Stimulated activated CD8-positive, alpha-beta memory T cell treated with anti-CD3 and anti-CD28 coated beads, Interleukin-15, amount 100 ng/mL, for 4 hours (primary cell): ENCODE results near the gene CARD19.

Experiments
- DNase-seq, 2 donors: peaks; one replicate each; pipeline ENCODE4 v3.0.0-alpha.2; 2020; ENCODE audit warnings: low read depth in 2 of 2

Gene CARD19

GRCh38 chr9:93131599-93132286 lies 35.7 kb downstream of the CARD19 start:
- DNase-seq, result no peak

- no peak for DNase-seq
These were observed 36.4 kb downstream of the CARD19 start for GRCh38 chr9:93132287-93132927.

GRCh38 chr9:93132946-93133680 lies 37.1 kb downstream of the CARD19 start:
- DNase-seq, result peak; percentile 38 to 41

GRCh38 chr9:93133681-93134014 lies 37.6 kb downstream of the CARD19 start:
- peak in 1 of 2 donors; percentile 13 for DNase-seq

- DNase-seq, result peak; percentile 81 to 86
These were observed 38.2 kb downstream of the CARD19 start, which contains the start of gene NINJ1 for GRCh38 chr9:93134015-93134739. Gene NINJ1, minus strand, starts transcription at chr9:93134251. Its CDS starts 34 bp downstream, at chr9:93134217.

GRCh38 chr9:93134740-93135444 lies 38.9 kb downstream of the CARD19 start:
- no peak for DNase-seq

GRCh38 chr9:93136011-93136440 lies 40.0 kb downstream of the CARD19 start:
- DNase-seq, result no peak

- no peak for DNase-seq
These were observed 41.3 kb downstream of the CARD19 start for GRCh38 chr9:93137362-93137761.

- DNase-seq, result no peak
These were observed 42.3 kb downstream of the CARD19 start for GRCh38 chr9:93138171-93138764.

- DNase-seq, result no peak
These were observed 43.6 kb downstream of the CARD19 start for GRCh38 chr9:93139365-93140182.

- no peak for DNase-seq
These were observed 45.9 kb downstream of the CARD19 start for GRCh38 chr9:93141771-93142483.

GRCh38 chr9:93143830-93144530 lies 48.0 kb downstream of the CARD19 start:
- no peak for DNase-seq

- DNase-seq, result peak in 1 of 2 donors; percentile 31
These were observed 50.7 kb downstream of the CARD19 start for GRCh38 chr9:93146696-93147095.

GRCh38 chr9:93147632-93148031 lies 51.6 kb downstream of the CARD19 start:
- DNase-seq, result no peak

- DNase-seq, result no peak
These were observed 52.7 kb downstream of the CARD19 start for GRCh38 chr9:93148721-93149120.

GRCh38 chr9:93149361-93149760 lies 53.3 kb downstream of the CARD19 start:
- DNase-seq, result no peak

GRCh38 chr9:93151097-93151784 lies 55.2 kb downstream of the CARD19 start:
- DNase-seq, result no peak

- DNase-seq, result no peak
These were observed 58.4 kb downstream of the CARD19 start for GRCh38 chr9:93154293-93154903.
